HL-60/S4 treated with retinoic acid at 250 ng/mL for 4 days and 3 days (cell line): ENCODE results near the gene THSD7B.
"Not testable (repeated sequence)": the region's sequence is repeated elsewhere in the genome, so short reads cannot be mapped to it uniquely, and the experiment has no call there.

Experiments
- in situ Hi-C: fragments of 300-500 bp; cut with MboI; formaldehyde crosslinking; loops from 2 replicates; pipeline ENCODE4 v1.7.0; 2022; ENCODE audit warnings: low sequenced_read_pairs

Gene THSD7B, protein sequence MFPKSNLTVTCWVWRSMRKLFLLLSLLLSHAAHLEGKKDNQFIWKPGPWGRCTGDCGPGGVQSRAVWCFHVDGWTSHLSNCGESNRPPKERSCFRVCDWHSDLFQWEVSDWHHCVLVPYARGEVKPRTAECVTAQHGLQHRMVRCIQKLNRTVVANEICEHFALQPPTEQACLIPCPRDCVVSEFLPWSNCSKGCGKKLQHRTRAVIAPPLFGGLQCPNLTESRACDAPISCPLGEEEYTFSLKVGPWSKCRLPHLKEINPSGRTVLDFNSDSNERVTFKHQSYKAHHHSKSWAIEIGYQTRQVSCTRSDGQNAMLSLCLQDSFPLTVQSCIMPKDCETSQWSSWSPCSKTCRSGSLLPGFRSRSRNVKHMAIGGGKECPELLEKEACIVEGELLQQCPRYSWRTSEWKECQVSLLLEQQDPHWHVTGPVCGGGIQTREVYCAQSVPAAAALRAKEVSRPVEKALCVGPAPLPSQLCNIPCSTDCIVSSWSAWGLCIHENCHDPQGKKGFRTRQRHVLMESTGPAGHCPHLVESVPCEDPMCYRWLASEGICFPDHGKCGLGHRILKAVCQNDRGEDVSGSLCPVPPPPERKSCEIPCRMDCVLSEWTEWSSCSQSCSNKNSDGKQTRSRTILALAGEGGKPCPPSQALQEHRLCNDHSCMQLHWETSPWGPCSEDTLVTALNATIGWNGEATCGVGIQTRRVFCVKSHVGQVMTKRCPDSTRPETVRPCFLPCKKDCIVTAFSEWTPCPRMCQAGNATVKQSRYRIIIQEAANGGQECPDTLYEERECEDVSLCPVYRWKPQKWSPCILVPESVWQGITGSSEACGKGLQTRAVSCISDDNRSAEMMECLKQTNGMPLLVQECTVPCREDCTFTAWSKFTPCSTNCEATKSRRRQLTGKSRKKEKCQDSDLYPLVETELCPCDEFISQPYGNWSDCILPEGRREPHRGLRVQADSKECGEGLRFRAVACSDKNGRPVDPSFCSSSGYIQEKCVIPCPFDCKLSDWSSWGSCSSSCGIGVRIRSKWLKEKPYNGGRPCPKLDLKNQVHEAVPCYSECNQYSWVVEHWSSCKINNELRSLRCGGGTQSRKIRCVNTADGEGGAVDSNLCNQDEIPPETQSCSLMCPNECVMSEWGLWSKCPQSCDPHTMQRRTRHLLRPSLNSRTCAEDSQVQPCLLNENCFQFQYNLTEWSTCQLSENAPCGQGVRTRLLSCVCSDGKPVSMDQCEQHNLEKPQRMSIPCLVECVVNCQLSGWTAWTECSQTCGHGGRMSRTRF (N-terminal part only)

GRCh38 chr2:136765256-136766072, at the start of gene THSD7B:
THSD7B (plus strand) TSS chr2:136765545; CDS start chr2:136882179, 116,634 bp downstream.
- in situ Hi-C loops: no loop called here

DNA sequence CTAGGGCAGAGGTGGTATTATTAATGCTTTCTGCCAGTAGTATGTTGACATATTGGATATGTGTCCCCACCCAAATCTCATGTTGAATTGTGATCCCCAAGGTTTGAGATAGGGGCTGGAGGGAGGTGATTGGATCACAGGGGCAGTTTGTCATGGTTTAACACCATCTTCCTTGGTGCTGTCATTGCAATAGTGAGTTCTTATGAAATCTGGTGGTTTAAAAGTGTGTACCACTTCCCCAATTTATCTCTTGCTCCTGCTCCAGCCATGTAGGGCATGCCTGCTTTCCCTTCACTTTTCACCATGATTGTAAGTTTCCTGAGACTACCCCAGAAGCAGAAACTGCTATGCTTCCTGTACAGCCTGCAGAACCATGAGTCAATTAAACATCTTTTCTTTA, 47.1 kb upstream of the THSD7B start:
- in situ Hi-C loops: no loop called here

GRCh38 chr2:136727973-136728699, 37.2 kb upstream of the THSD7B start:
- in situ Hi-C loops: no loop called here

DNA sequence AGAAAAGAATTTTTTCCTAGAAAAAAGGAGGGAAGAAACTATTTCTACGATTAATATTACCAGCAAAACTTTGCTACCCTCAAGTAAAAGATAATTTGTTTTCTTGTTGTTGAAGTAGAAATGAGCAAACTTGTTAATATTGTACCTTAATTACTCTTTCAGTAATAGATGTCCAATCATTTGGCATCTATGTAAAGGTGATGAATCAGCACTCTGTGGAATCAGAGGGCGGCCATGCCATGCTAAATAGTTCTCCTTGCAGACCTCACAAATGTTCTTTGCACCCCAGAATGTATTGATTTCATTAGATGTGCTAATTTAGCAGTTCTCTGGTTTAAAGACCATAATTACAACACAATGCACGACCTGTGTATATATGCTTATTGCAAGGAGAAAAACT, 29.1 kb upstream of the THSD7B start:
- in situ Hi-C loops: no loop called here

- in situ Hi-C loops: no loop called here
Measured at GRCh38 chr2:136738044-136738443, 27.3 kb upstream of the THSD7B start.

DNA sequence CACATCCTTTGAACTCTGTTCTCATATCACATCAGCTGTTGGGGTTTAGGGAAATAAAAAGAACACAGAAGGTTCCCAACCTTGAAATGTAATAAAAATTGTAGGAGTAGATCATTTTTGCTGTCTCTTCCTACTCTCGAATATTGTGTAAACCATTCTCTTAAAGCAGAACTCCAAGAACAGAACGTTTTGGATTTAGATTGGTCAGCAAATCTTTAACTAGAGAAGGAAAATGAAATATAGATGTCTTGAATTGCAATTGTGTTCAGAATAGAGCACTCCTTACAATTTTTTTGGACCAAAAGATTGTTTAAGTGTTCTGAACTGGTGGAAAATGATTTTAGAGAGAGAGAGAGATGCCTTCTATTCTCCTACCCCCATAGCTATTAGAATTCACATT, 23.9 kb upstream of the THSD7B start:
- in situ Hi-C loops: no loop called here

DNA sequence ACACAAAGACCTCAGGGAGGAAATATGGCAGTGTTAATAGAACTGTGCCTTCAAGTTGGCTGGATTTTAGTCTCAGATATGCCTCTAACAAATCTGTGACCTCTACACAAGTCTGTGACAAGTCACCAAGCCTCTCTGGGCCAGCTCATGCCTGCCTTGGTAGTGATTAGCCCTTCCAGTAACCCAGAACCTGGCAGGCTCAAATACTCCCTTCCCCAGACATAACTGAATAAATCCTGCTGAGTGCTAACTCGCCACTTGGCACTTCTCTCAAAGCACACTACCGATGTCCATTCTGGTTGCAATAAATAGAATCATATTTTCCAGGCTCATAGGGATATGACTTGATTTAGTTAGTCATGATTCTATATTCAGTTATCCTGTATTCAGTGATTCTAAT, 15.3 kb upstream of the THSD7B start:
- in situ Hi-C loops: no loop called here

- in situ Hi-C loops: no loop called here
Measured at GRCh38 chr2:136751406-136751805, 13.9 kb upstream of the THSD7B start.

DNA sequence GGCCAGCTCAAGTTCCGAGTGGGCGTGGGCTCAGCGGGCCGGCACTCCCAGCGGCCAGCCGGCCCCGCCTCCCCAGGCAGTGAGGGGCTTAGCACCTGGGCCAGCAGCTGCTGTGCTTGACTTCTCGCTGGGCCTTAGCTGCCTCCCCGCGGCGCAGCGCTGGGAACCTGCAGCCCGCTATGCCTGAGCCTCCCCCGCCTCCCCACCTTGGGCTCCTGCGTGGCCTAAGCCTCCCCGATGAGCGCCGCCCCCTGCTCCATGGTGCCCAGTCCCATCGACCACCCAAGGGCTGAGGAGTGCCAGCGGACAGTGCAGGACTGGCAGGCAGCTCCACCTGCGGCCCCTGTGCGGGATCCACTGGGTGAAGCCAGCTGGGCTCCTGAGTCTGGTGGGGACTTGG, 6.8 kb upstream of the THSD7B start:
- in situ Hi-C loops: not testable (repeated sequence)

- in situ Hi-C loops: no loop called here
Measured at GRCh38 chr2:136764452-136765255, 691 bp upstream of the THSD7B start.

- in situ Hi-C loops: no loop called here
Measured at GRCh38 chr2:136766073-136766404, 694 bp downstream of the THSD7B start.

- in situ Hi-C loops: no loop called here
Measured at GRCh38 chr2:136767030-136767429, 1.7 kb downstream of the THSD7B start.

DNA sequence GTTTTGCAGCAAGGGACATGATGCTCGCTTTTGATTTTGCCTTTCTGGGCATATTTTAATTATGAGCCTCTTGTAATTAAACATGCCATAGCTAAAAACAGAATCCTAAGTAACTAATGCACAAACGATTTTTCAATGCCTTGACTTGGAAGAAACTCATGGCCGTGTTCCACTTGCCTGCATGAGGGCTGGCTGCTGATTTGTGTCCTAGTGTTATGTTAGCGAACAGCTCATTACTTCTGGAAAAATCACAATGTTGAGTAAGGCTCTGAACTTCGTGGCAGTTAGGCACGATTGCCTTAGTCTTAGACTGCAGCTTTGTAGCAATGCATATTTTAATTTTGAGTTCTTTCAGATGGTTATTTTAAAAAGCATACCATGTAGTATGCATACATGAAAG, 4.5 kb downstream of the THSD7B start:
- in situ Hi-C loops: no loop called here

GRCh38 chr2:136770384-136770783, 5.0 kb downstream of the THSD7B start:
- in situ Hi-C loops: no loop called here

- in situ Hi-C loops: no loop called here
Measured at GRCh38 chr2:136777391-136777790, 12.0 kb downstream of the THSD7B start.

DNA sequence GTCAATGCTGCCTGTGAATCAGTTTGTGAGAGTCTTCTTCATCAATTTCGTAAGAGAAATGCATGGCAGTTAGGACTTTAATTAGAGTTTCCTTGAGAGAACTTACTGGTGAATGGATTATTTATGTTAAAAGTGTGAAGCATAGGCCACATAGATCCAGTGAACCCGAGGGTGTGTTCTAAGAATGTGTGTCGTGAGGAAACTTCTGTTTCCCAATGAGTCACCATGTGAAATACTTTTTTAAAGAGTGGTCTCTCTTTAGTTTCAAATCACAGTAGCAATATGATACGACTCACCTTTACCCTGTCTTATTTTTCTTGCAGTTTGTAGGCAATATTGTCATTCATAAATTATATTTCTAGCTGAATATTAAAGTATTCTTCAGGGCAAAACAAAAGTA, 18.5 kb downstream of the THSD7B start:
- in situ Hi-C loops: no loop called here

DNA sequence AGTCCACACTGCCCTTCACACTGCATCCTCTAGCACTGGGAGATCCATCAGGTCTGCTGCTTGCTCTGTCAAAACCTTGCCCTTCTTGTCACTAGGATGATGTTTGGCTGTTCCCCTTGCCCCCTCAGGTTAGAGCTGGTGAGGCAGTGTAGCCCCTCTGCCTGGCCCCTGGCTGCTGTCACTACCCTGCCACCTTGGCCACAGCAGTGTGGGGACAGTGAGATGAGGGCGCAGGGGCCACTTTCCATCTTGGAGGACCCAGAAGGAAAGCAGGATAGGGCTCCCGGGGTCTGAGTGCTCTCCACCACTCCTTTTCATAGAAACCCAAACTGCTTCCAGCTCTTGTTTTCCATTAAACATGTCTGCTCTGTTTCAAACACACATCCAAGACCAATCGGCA, 19.9 kb downstream of the THSD7B start:
- in situ Hi-C loops: no loop called here

- in situ Hi-C loops: no loop called here
Measured at GRCh38 chr2:136787970-136788369, 22.6 kb downstream of the THSD7B start.

DNA sequence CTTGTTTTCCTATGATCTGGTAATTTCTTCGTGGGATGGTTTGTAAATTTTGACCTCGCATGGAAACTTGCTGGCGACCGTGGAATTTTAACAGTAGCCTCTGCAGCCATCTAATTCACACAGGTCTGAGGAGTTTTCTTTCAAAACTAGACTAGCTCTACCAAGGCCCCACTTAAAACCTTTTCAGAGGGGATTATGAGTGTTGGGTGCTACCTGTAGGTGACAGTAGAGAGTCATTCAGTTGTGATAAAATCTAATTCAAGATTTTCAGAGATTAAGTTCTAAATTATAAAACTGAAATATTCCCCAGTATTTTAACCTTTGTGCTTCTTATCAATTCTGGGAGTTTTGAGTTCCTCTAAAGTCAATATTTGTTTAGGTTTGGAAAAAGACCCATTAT, 31.0 kb downstream of the THSD7B start:
- in situ Hi-C loops: no loop called here
